Body of pancreas (tissue), 4 donors: Measurements from ENCODE around the gene GPER1. TPM values are rescaled to one million over a fixed set of nuclear protein-coding genes. Genes with fewer than 3 reads are reported as not detected.

Experiments used
- ATAC-seq: fragments of 150-250 bp; one replicate; pipeline ENCODE4 v1.9.1; 2016
- DNase-seq, 4 donors: peaks; one replicate each; pipeline ENCODE4 v3.0.0-alpha.2; 2019
- H3K27ac ChIP-seq, 4 donors: fragments of 200-600 bp; sonication (generic); 1 replicate in 3 of 4; 2 replicates in 1 of 4; pipeline versions ENCODE4 v1.5.1 to v1.6.1; 2016 to 2019; ENCODE audit warnings: mild to moderate bottlenecking in 1 of 4, mixed read lengths in 1 of 4, moderate library complexity in 1 of 4
- H3K27me3 ChIP-seq, 2 donors: fragments of 200-600 bp; sonication (generic); one replicate each; pipeline ENCODE4 v1.6.0; 2016; ENCODE audit warnings: mild to moderate bottlenecking in 1 of 2
- H3K36me3 ChIP-seq, 2 donors: fragments of 200-600 bp; sonication (generic); replicated peaks in 1 of 2; 2 replicates each; pipeline ENCODE4 v1.5.1; 2016; ENCODE audit warnings: low read depth in 2 of 2; ENCODE audit not compliant: insufficient read depth in 1 of 2
- H3K4me1 ChIP-seq: fragments of 200-600 bp; sonication (generic); one replicate; pipeline ENCODE4 v1.6.0; 2016
- H3K4me3 ChIP-seq, 2 donors: fragments of 200-600 bp; sonication (generic); 1 replicate in 1 of 2; 2 replicates in 1 of 2; pipeline ENCODE4 v1.5.1; 2016 to 2019
- H3K9me3 ChIP-seq, 3 donors: fragments of 200-600 bp; sonication (generic); 1 replicate in 2 of 3; 2 replicates in 1 of 3; pipeline ENCODE4 v1.5.1; 2016
- POLR2A ChIP-seq, 3 donors: fragments of 450-650 bp; IDR thresholded peaks; one replicate each; pipeline ENCODE4 v1.6.1; 2016; ENCODE audit warnings: antibody characterized with exemption in 3 of 3, mild to moderate bottlenecking in 2 of 3
- WGBS, 2 donors: methylation state at CpG; one replicate each; pipeline ENCODE4 v1.1.5; 2017; 5-methylcytosine and 5-hydroxymethylcytosine counted together
- intact Hi-C: fragments of 100-400 bp; cut with DNase I; formaldehyde crosslinking; loops from one replicate; pipeline ENCODE4 v1.15.1; 2023
- total RNA-seq, 2 donors: library from RNA; depleted of rRNA; stranded (reverse); fragments of >200 nt; gene quantifications; one replicate each; pipeline ENCODE4 v1.1.0, GENCODE V29; 2016
- TF ChIP-seq, protein P1 (sequence below), 7 experiments: fragments of 450-650 bp in 4 of 7; fragments of 200-600 bp in 3 of 7; sonication (generic) in 3 of 7; IDR thresholded peaks; one replicate each; pipeline ENCODE4 v1.5.1; 2016 to 2019; ENCODE audit warnings: antibody characterized with exemption in 7 of 7

Gene GPER1
- total RNA-seq, 2 donors from 2014 or later, result 1.0 TPM; not detected in 1

DNA sequence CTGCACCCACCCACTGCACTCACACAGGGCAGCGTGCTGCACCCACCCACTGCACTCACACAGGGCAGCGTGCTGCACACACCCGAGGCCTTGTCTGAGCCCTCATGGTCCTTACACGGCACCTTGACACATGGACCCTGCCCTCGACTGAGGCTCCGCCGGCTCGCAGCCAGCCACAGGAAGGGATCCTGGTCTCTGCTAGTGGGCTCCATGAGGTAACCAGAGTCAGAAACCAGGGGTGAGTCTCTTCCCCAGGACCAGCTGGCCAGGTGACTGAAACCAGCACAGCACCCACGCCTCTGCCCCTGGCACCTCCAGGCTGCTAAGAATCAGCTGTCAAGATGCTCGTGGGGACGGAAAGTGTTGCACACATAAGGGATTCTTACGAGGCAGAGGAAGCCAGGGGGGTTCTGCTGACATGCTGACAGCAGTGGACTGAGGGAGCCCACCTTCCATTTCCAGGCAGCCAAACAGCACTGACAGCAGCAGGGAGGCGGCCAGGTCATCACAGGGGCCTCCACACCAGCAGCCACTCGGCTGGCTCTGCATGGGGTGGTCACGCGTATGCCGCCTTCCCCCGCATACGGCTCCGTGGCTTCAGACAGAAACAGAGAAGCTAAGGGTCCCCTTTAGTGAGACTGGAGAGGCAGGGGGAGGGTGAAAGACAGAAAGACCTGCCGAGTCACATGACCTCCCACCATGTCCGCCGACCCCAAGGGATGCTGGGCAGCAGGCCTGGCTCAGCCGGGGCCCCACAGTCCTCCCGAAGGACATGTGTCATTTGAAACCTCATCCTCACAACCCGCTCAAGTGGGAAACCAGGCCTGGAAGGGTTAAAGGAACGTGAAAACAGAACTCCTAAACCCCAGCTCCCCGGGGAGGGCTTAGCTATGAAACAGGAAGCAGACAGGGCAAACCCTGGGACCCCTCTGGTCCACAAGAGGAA is 34.2 kb downstream of the GPER1 start:
- H3K27me3 ChIP-seq, result no peaks in the 10 kb centered on the region
- TF ChIP-seq, protein P1, sequence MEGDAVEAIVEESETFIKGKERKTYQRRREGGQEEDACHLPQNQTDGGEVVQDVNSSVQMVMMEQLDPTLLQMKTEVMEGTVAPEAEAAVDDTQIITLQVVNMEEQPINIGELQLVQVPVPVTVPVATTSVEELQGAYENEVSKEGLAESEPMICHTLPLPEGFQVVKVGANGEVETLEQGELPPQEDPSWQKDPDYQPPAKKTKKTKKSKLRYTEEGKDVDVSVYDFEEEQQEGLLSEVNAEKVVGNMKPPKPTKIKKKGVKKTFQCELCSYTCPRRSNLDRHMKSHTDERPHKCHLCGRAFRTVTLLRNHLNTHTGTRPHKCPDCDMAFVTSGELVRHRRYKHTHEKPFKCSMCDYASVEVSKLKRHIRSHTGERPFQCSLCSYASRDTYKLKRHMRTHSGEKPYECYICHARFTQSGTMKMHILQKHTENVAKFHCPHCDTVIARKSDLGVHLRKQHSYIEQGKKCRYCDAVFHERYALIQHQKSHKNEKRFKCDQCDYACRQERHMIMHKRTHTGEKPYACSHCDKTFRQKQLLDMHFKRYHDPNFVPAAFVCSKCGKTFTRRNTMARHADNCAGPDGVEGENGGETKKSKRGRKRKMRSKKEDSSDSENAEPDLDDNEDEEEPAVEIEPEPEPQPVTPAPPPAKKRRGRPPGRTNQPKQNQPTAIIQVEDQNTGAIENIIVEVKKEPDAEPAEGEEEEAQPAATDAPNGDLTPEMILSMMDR (IDR thresholded peaks at IDR 0.05), result no peak
- no peak for TF ChIP-seq POLR2A (IDR thresholded peaks at IDR 0.05)
- peaks cover 0 to 2% of the 10 kb centered on the region in 2 donors for H3K36me3 ChIP-seq
- H3K9me3 ChIP-seq, result no peaks in the 10 kb centered on the region
- no peak overlapping the region for H3K27ac ChIP-seq
- H3K4me3 ChIP-seq, result no peak overlapping the region
- intact Hi-C loops, result no loop called here
- ATAC-seq (no peak), DNase-seq (no peak)
- H3K4me1 ChIP-seq, result peaks cover 4% of the 10 kb centered on the region
- WGBS, 2 donors, result 84 to 100% methylated on average over 4 to 23 of the region's 28 CpGs

DNA sequence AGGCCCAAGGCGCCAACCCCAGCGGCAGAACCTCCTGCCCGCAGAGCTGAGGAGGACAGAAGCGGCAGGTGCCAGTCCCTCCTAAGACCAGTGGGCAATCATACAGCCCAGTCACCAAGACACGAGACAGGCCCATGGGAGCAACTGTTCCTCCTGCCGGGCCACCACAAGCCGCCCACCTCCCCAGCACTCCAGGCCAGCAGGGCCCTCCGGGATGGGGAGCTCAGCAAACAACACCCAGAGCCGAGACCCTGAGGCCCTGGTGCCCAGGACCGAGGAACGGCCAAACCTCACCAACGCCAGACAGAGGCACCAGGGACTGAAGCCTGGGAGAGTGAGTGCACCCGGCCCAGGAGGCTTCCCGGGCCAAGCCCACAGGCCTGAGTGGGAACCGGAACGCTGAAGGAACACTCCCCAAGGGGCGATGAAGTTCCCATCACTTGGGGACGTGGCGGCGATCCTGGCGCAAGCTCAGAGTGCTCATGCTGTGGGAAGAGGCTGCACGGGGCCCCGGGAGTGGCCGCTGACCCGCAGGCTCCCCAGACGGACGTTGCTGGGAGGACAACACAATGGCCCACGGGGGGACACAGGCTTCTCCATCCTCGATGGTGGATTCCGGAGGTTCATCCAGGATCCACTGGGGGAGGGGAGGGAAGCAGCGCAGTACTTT is 35.1 kb downstream of the GPER1 start:
- H3K4me1 ChIP-seq, result peaks cover 4% of the 10 kb centered on the region
- no peaks in the 10 kb centered on the region for H3K9me3 ChIP-seq
- no peak overlapping the region for H3K27ac ChIP-seq
- H3K4me3 ChIP-seq, result no peak overlapping the region
- intact Hi-C loops, result no loop called here
- ATAC-seq, result no peak
- WGBS, 2 donors, result 77 to 90% methylated on average over 14 to 30 of the region's 31 CpGs
- H3K36me3 ChIP-seq, result peaks cover 0 to 2% of the 10 kb centered on the region in 2 donors
- no peak for DNase-seq
- TF ChIP-seq, protein P1 (IDR thresholded peaks at IDR 0.05), result no peak
- TF ChIP-seq POLR2A (IDR thresholded peaks at IDR 0.05), result no peak
- H3K27me3 ChIP-seq, result no peaks in the 10 kb centered on the region

DNA sequence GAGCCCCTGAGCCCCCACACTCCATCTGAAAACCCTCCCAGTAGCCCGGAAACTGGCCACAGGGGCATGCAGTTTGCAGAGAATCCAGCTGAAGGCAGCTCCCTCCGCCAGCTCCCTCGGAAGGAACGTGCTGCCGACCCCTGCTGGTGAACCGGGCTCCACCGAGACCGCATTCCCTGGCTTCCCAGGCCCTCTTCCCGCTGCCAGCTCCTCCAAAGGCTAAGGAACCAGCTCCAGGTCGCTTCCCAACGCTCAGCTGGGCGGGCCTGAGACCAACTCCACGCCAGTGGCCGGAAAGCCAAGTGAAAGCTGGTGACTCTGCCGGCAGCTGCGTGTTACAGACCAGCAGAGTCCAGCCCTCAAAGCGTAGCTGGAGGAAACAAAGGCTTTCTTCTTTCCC is 35.8 kb downstream of the GPER1 start:
- H3K27me3 ChIP-seq, result no peaks in the 10 kb centered on the region
- no peaks in the 10 kb centered on the region for H3K9me3 ChIP-seq
- H3K4me3 ChIP-seq, result no peak overlapping the region
- TF ChIP-seq POLR2A (IDR thresholded peaks at IDR 0.05), result no peak
- TF ChIP-seq, protein P1 (IDR thresholded peaks at IDR 0.05), result peak in 3 of 7 experiments; percentile 14 to 37 (median 25)
- H3K4me1 ChIP-seq, result peaks cover 4% of the 10 kb centered on the region
- peak; percentile 40 to 67 (median 57) for DNase-seq
- intact Hi-C loops, result no loop called here
- peaks cover 0 to 2% of the 10 kb centered on the region in 2 donors for H3K36me3 ChIP-seq
- peak; percentile 67 for ATAC-seq
- WGBS, 2 donors, result 77 to 79% methylated on average over 9 to 17 of the region's 17 CpGs
- H3K27ac ChIP-seq, result peak overlapping the region in 1 of 4 donors; percentile 45

DNA sequence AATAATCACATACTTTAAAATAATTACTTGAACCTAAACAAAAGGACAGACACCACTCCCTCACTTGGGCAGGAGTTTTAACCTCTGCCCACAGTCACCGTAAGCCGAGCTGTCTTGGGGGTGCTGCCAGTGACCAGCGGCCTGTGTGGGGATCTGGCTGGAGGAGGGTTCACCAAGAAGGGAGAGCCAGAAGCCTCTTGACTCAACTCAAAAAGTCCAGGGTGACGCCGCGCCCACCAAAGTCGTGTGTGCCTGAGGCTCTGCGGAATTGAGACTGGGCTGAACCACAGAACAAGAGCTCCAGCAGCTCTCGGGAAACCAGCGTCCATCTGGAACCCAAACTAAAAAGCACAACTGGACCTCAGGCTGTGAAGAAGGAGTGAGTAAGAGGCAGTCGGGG is 36.3 kb downstream of the GPER1 start:
- Histone ChIP-seq H3K4me1 (peaks cover 4% of the 10 kb centered on the region), H3K27me3 (no peaks in the 10 kb centered on the region), H3K36me3 (peaks cover 0 to 2% of the 10 kb centered on the region in 2 donors), H3K4me3 (no peak overlapping the region), H3K27ac (peak overlapping the region in 1 of 4 donors; percentile 45), H3K9me3 (no peaks in the 10 kb centered on the region)
- ATAC-seq (peak; percentile 18), DNase-seq (no peak)
- TF ChIP-seq POLR2A (IDR thresholded peaks at IDR 0.05), result no peak
- TF ChIP-seq, protein P1 (IDR thresholded peaks at IDR 0.05), result no peak
- WGBS, 2 donors, result 82 to 96% methylated on average over 5 to 11 of the region's 11 CpGs
- intact Hi-C loops, result no loop called here
